DMS114 treated with DMSO at 0.1 percent for 48 hours (cell line): ENCODE data around the gene TECR.
"Not testable (repeated sequence)": the region's sequence is repeated elsewhere in the genome, so short reads cannot be mapped to it uniquely, and the experiment has no call there.

Source experiments
- DNase-seq: peaks from one replicate; lab custom pipeline; 2025; ENCODE audit not compliant: unreplicated experiment; lab: John Stamatoyannopoulos, UW

TECR gene

DNA sequence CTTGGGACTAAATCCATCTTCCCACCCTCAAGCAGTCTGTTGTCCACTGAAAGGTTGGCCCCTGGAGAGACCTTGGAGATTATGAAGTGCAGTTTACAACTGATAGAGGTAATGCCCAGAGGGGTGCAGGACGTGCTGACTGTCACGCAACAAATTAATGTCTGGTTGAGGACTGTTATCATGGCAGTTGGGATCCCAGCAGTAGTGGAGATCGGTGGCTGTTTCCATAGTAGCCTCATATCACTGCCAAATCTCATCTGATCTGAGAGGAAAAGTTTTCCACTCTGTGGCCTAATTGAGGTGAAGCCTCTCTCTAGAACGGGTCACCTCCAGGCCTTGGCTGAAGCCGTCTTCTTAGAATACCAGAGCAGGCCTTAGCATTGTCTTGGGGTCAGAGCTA lies 4.1 kb downstream of the TECR start:
- DNase-seq: no peak

DNA sequence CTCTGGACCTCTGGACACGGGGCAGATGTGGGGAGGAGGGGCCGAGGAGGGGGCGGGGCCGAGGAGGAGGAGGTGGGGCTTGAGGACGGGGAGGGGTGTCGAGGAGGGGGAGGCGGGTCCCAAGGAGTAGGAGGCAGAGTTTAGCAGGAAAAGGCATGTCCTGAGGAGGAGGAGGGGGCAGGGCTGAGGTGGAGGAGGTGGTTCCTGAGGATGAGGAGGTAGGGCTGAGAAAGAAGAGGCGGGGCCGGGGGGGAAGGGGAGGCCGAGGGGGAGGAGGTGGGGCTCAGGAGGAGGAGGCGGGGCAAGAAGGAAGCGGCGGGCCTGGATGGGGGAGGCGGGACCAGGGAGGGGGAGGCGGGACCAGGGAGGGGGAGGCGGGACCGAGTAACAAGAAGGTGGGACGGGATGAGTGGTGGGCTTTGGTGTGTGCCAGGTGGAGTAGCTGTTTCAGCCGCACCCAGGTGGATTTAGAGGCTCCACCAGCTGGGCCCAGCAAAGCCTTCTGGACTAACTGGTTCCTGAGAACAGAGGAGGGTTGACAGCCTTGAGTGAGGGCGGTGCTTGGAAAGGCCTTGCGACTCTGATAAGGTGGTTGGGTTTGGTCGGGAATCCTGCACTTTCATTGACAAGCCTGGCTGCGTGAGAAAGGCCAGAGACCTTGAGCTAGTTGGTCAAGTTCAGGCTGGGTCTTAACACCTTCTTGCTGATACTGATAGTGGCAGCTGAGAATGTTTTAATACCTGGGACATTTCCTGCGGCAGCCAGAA lies 7.7 kb downstream of the TECR start:
- DNase-seq: no peak

DNA sequence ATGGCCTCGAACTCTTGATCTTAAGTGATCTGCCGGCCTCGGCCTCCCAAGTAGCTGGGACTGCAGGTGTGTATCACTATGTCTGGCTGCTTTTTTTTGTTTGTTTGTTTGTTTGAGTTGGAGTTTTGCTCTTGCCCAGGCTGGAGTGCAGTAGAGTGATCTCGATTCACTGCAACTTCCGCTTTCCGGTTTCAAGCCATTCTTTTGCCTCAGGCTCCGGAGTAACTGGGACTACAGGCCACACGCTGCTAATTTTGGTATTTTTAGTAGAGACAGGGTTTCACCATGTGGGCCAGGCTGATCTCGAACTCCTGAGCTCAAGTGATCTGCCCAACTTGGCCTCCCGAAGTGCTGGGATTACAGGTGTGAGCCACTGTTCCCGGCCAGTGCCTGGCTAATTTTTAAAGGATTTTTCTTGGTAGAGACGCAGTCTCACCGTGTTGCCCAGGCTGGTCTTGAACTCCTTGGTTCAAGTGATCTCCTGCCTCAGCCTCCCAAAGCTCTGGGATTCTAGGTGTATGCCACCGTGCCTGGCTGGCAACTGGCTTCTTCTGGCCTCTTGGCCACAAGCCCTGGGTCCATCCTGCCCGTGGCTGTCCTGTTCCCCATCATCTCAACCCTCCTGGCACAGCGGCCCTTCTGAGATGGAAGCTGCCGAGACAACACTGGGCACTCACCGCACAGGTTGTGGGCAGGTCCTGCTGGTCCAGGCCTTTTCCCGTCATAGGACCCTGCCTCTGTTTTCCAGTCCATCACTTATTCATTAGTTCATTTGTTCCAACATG lies 11.5 kb downstream of the TECR start:
- DNase-seq: no peak

DNA sequence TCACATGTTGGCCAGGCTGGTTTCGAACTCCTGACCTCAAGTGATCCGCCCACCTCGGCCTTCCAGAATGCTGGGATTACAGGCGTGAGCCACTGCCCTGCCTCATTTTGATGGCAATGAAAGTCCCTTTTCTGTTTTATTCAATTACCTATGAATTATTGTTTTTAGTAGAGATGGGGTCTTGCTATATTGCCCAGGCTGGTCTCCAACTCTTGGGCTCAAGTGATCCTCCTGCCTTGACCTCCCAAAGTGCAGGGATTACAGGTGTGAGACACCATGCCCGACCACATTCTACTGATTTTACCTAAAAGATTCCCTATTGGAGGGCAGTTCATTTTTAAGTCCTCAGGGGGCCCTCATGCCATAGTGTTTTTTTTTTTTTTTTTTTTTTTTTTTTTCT lies 12.6 kb downstream of the TECR start:
- not testable (repeated sequence) for DNase-seq

DNA sequence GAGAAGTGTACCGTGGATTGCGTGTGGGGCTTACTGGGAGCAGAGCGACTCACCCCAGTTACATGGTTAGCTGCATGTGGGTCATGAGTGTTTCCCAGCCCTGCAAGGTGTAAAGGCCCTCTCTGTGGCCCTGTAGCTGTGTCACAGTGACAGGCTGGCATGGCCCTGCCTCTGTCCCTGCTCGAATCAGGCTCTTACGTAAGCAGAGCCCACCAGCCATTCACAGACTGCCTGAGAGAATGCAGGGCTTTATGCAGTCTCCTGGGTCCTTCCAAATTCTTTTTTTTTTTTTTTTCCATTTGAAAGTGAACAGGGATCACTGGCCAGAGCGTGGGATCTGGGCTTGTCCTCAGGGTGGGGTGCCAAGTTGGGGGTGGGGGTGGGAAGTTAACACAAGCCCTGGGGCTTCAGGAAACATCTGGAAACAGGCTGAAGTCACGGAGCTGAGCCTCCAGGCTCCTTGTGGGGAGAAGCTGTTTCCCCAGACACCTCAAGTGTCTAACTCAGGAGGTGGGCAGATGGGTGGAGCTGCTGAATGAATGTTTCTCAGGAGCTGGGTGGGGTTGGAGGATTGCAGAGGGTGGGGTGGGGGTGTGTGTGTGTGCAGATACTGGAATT lies 13.4 kb downstream of the TECR start:
- DNase-seq: no peak

DNA sequence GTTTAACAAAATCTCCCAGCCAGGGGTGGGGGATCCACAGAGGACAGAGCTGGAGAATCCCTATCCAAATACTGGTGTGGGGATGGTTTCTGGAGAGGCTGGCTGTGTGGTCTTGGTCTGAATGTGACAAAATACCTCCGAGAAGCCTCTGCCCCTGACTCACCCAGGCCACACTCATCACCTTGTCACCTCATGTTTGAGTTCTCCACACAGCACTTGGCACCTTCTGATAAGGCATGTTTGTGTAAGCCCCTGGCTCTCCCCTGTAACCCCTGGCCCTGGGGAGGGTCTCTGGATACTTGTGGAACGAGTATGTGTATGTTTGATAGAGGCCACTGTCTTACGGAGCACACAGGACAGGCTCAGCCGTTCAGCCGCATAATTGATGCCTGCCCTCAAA lies 14.7 kb downstream of the TECR start:
- no peak for DNase-seq

DNA sequence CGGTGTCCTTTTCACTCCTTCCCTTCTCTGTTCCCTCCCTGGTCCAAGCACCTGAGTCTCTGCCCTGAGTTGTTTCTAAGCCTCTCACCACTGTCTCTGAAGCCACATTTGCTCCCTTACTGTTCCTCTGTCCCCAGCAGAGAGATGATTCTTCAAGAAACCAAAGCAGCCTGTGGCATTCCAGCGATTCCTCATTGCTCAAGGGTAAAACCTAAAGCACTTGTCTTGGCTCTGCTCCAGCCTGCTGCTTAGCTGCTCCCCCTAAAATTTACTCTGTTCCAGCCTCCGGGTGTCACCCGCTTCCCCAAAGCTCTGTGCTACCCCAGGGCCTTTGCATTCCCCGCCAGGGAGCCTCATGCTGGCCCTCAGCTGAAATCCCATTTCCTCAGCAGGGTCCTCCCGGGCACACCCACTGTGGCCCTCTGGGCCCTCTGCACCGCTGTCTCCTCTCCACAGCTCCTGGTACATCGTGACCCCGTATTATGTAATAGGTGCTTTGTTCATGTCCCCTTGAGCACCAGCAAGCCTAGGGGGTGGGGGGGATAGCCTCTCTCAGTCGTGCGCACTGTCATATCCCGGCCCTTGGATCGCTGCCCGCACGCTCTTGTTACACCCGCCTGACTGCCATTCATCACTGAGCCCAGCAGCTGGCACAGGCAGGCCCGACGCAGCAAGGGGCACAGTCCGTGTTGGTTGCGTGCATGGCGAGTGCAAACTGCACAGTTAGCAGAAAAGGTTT lies 15.8 kb downstream of the TECR start:
- DNase-seq: no peak

DNA sequence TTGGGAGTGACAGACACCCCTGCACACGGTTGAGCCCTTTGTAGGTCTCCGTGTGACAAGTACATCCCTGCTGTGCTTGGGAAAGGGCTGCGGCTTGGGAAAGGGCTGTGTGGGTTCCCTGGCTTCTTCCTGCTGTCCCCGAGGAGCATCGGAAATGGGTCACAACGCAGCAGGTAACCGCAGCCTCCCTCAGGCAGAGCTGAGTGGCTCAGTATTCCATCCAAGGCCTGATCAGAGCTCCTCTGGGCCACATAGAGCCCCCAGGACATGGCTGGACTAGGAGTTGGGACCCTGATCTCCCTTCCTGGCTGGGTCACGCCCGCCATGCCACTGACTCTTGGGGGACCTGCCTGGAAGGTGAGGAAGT lies 16.3 kb downstream of the TECR start:
- DNase-seq: no peak

DNA sequence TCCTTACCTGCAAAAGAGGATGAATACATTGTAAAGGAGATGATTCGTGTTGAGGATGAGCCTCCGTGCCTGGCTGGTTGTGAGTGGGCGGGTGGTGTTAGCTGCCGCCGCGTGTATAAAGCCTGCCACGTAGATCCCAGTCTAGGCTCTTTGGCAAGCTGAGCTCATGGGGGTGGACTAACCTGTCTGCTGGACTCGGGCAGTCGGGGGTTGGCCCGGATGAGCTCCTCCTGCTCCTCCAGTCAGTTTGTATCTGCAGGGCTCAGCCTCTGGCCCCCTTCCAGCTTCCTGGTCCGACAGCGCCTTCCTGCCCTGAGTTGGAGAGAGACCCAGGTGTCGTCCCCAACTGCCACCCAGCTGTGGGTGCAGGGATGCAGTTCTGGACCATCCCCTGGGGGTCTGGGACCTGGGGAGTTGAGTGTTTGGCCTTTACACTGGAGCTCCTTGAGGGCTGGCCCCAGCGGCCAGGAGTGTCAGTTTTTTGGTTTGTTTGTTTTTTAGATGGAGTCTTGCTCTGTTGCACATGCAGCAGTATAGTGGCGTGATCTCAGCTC lies 20.9 kb downstream of the TECR start:
- DNase-seq: no peak

DNA sequence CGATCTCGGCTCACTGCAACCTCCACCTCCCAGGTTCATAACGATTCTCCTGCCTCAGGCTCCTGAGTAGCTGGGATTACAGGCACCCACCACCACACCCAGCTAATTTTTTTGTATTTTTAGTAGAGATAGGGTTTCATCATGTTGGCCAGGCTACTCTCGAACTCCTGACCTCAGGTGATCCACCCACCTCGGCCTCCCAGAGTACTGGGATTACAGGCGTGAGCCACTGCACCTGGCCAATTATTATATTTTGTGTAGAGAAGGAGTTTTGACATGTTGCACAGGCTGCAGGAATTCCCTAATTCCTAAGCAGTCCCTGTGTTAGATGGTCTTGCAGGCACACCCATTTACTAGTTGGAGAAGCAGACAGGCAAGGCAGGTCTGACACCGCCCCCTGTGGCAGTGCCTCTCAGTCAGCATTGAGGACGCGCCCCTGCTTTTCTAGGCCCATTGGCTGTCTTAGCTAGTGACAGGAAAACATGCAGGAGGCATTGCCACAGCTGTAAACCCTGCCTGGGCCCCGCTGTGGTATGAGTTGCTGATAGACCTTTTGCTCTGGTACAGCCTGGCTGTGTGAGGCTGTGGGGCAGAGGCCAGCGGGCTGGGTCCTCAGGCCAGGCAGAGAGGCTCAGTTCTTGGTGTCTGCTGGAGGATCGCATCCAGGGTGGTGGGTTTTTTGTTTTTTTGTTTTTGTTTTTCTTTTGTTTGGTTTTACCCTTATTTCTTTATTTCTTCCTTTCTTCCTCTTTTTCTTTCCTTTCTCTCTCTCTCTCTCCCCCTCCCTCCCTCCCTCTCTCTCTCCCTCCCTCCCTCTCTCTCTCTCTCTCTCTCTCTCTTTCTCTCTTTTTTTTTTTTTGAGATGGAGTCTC lies 22.0 kb downstream of the TECR start:
- not testable (repeated sequence) for DNase-seq

DNA sequence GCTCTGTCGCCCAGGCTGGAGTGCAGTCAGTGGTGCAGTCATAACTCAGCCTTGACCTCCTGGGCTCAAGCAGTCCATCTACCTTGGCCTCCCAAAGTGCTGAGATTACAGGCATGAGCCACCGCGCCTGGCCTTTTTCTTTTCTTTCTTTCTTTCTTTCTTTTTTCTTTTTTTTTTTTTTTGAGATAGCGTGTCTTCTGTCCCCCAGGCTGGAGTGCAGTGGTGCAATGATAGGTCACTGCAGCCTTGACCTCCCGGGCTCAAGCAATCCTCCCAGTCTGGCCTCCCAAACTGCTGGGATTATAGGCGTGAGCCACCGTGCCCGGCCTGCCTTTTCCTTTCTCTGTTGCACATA lies 22.6 kb downstream of the TECR start:
- DNase-seq: not testable (repeated sequence)

DNA sequence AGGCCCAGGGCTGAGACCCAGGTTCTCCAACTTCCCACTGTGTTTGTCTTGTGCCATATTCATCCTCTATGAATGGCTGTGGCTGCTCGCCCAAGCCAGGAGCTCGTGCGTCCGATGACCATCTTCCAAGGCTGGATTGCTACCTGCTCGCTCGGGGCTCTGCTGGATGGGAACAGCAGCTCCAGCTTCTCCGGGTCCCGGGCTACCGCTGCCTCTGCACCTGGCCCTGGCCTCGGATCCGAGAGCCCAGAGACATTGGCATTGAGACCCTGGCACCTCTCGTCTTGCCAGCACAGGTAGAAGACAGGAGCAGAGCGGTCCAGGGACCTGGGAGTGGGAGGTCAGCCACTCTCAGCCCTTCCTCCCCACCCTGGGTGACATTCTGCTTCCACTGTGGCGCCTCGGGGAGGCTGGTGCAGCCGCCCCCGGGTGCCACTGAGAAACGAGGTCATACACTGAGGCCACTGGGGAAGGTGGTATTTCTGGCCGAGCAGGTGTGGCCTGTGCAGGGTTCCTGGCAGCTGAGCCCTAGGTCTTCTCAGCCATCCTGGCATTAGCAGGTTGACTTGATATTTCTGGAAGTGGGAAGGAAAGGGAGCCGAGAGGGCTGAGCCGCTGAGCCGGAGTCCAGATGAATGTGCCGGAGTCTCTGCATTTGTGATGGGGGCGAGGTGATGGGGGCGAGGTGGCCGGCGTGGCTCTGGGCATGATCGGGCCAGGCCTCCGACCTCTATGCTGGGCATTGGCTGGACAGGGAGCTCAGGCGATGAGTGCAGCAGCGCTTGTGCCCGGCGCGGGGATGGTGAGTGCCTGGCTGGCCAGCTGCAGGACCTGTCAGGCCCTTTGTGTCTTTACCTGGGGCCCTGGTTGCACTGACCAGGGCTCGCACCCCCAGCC lies 23.9 kb downstream of the TECR start:
- DNase-seq: no peak

DNA sequence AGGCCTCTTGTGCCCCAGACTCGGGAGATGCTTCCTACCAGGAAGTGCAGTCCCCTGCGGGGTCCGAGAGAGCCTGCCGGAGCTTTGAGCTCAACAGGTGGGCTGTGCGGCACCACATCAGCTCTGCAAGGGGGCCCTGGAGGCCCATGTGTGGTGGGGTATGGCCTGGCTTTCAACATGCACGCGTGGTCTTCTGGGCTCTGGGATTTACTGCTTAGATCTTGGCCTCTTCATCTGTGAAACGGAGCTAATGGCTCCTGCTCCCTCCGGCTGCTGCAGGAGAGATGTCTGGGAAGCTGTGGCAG lies 24.5 kb downstream of the TECR start:
- DNase-seq: no peak

DNA sequence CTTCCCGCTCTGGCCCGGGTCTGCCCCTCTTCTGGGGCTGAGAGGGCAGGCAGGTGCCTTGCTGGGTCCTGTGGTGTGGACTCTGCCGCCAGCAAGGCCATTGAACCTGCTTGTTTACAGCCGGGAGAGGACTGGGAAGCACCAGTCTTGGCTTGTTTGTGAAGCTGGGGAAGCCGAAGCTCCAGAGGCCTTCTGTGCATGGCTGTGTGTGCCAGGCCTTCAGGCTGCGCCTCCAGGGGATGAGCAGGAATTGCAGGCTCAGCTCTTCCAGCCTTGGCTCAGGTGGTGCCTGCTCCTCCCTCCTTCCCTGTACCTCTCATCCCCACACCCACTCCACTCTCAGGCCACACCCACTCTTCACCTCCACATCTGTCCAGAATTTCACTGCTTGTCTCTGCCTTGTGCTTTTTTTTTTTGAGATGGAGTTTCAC lies 25.0 kb downstream of the TECR start:
- no peak for DNase-seq

DNA sequence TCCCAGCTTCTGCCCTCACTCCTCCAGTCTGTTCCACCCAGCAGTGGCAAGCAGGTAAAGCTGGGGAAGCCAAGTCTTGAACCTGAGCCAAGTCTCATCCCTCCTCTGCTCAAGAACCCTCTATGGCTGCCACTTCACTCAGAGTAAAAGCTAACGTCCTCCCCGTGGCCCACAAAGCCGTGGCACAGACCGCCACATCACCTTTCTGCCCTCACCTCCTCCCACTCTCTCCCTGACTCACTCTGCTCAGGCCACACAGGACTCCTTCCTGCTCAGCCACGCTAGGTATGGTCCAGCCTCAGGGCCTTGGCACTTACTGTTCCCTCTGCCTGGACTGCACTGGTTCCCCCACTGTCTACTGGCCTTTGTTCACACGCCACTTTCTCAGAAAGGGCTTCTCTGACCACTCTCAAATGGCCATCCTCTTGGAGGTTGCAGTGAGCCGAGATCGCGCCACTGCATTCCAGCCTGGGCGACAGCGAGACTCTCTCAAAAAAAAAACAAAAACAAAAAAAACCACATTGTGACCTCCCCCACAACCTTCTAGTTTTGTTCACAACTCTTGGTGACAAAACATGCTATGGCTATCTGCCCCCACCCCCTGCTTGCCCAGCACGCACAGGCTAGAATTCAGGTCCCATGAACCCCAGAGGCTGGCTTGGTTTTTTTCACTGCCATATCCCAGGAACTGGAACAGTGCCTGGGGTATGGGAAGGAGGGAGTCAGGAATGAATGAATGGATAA lies 26.7 kb downstream of the TECR start:
- no peak for DNase-seq

DNA sequence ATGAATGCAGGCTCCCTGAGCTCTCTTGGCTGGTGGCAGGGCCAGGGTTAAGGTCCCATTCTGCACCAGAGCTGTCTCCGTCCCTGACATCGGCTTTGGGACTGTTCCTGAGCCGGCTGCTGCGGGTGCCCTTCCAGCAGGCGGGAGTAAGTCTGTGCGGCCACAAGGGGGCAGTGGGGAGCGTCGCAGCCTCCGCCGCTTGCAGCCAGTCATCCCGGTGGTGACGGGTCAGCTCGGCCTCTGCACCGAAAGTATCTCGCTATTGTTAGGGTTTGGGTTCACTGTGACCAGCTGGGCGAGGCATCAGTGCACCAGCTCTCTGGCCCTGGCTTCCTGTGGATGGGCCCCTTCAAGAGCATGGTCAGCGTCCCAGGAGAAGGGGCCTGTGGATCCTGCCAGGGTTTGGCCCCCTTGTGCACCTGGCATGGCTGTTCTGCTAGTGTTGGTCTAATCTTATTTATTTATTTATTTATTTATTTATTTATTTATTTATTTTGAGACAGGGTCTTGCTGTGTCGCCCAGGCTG lies 27.3 kb downstream of the TECR start:
- peak; percentile 12 for DNase-seq

DNA sequence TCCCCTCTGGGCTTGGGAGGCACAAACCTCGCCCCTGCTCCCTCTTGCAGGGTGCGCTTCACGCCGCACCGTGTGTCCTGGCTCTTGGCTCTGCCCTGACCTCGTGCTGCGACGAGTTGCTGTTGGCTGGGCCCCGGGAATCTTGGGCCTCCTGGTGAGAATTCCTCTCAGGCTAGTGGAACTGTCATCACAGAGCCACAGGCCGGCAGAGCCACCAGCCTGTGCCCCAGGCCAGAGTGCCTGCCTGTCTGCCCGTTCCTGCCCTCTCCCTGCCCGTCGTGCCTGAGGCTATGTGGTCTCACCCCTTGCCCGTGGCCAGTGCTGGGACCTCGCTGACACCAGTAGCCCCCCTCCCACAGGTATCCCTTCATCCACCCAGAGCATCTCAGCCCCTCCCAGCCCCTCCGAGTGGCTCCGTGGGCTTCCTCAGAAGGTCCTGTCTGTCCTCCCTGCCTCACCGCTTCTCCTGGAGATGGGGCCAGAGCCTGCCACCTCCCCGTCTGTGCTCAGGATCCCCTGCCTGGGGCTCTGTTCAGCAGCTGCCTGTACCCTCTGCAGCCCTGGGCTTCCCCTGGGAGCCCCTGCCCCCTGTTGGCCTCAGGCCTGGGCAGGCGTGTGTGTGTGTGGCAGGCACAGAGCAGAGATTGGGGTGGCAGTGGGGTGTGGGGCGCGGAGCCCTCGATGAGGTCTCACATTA lies 29.1 kb downstream of the TECR start:
- DNase-seq: no peak
